GM18520 (cell line): Measurements from ENCODE around the gene ESRRB.
"Not testable (repeated sequence)": the region's sequence is repeated elsewhere in the genome, so short reads cannot be mapped to it uniquely, and the experiment has no call there.

ENCODE experiments used
- ATAC-seq: cut with Tn5 transposase; IDR thresholded peaks from one replicate; pipeline ENCODE4 v1.9.1; 2021; ENCODE audit not compliant: unreplicated experiment

Gene ESRRB

DNA sequence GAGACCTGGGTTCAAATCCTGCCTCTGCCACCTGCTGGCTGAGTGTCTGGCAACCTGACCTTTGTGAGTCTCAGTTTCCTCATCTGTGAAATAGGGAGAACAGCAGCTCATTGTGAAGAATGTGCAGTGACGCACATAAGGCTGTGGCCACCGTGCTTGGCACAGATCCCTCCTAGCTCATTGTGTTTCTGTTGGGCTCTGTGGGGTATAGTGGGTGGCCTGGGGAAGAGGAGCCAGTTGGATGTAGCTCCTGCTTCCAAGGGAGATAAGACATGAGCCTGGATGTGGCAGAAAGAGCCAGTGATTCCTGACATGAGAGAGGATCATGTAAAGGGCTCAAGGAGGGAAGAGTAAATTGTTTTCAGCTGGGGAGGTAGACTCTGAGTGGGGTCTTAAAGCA is 120.0 kb downstream of the ESRRB start:
- ATAC-seq = no peak

DNA sequence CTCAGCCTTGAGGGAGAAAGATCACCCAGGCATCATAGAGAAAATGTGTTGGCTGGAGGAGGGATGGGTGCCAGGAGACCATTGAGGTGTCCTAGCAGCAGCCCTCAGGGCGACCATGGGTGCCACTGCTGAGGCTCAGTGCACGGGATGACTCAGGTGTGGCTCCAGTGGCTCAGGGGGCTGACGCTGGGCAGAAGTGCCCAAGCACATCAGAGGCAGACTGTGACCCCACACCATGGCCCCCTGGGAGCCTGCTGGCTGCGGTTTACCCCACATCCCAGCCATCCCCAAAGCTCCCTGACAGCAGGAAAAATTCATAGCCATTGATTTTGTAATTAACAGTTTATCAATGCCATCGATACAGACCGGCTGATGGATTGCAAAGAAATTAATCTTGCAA is 120.7 kb downstream of the ESRRB start:
- ATAC-seq = no peak

DNA sequence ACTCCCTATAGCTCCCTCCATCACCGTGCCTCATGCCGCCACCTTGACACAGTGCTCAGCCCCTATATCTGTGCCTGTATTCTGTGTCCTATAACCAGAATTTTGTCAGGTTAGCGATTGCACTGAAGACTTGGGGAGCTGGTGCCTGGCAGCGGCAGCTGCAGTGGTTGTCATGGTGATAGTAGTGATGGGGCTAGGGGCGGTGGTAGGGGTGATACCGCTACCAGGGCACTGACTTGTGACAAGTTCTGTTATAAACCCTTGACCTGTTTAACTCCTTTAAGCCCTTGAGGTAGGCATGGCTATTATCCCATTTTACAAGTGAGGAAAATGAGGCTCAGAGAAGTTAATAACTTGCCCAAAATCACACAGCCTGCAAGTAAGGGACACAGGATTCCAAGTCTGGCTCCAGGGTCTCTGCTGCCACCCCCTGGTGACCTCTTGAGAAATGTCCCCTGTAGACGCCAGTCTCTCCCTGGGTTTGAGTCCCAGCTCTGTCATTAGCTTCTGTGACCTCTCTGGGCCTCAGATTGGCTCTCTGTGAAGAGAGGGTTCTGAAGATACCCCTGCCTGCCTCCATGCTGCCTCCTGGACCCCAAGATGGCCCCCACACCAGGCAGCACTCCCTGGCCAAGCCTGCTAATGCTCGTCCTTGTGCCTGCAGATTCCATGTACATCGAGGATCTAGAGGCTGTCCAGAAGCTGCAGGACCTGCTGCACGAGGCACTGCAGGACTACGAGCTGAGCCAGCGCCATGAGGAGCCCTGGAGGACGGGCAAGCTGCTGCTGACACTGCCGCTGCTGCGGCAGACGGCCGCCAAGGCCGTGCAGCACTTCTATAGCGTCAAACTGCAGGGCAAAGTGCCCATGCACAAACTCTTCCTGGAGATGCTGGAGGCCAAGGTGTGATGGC is 121.9 kb downstream of the ESRRB start:
- no peak for ATAC-seq

DNA sequence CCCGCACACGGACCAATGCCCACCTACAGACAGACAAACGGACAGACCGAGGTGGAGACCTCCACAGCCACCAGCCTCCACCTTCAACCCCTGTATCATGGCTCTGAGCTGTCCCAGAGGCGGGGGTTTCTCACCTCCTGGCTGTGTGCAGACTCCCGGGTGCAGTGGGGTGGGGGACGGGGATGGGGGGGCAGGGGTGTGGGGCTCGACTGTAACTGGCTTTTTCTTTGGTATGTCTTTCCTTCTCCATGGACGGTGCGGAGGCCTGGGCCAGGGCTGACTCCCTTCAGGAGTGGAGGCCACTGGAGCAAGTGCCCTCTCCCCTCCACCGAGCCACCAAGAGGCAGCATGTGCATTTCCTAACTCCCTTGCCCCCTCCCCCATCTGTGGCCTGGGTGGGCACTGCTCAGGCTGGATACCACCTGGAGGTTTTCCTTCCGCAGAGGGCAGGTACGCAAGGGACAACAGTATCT is 122.6 kb downstream of the ESRRB start:
- no peak for ATAC-seq

DNA sequence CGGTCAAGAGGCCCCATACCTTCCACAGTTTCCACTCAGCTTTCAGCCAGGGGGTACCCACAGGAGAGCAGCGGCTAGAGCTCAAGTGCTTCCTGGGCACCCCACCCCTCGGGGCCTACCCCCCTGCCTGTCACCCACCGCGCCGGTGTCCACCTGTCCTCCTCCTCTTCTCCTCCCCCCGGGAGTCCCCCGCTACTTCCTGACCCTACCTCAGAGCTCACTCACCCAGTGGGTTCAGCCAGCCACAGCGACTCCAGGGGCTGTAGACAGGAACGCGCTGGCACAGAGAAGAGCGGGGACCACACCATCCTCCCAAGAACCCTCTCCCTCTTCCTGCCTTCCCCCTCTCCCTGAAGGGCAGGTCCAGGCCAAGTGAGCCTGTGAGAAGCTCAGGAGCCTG is 123.0 kb downstream of the ESRRB start:
- ATAC-seq = no peak

DNA sequence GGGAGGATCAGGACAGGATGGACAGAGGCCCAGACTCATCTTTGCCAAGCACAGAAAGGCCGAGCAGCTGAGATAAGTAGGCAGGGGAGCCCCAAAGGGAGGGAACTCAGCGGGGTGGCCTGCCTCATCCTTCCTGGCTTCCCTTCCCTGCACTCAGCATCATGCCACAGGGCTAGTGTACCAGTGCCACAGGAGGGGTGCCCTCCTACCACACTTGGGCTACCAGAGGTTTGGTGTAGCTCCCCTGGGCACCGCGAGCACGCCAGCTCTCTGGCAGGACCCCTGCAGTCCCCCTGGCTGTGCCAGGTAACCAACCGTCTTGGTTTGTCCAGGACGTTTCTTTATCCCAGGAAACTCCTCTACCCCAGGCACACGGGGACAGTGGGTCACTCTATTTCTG is 123.5 kb downstream of the ESRRB start:
- ATAC-seq = no peak

DNA sequence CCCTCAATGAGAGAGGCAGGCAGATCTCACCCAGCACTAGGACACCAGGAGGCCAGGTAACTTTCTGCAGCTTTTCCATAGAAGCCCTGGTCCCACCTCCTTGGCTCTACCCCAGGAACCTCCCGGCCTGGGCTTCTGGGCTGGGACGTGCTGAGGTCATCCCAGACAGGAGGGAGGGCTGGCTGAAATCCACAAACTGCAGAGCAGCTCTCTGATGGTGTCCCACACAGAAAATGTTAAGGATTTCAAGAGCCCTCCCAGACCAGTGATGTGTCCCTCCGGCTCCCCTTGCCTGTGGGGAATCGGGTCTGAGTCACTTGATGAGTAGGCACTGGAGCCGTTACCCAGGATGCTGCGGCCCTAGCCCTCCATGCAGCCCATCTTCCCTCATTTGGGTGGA is 124.1 kb downstream of the ESRRB start:
- ATAC-seq = no peak

DNA sequence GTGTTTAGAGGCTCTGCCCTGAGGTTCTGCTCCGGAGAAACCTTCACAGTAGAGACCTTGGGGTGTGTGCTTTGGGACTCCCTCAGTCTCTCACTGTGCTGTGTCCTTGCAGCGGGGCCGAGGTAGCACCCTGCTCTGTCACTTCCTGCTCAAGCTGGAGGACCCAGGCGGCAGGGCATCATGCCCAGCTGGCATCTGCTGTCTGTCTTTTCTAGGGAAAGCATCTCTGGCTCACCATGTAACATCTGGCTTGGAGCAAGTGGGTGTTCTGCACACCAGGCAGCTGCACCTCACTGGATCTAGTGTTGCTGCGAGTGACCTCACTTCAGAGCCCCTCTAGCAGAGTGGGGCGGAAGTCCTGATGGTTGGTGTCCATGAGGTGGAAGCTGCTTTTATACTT is 124.5 kb downstream of the ESRRB start:
- no peak for ATAC-seq

DNA sequence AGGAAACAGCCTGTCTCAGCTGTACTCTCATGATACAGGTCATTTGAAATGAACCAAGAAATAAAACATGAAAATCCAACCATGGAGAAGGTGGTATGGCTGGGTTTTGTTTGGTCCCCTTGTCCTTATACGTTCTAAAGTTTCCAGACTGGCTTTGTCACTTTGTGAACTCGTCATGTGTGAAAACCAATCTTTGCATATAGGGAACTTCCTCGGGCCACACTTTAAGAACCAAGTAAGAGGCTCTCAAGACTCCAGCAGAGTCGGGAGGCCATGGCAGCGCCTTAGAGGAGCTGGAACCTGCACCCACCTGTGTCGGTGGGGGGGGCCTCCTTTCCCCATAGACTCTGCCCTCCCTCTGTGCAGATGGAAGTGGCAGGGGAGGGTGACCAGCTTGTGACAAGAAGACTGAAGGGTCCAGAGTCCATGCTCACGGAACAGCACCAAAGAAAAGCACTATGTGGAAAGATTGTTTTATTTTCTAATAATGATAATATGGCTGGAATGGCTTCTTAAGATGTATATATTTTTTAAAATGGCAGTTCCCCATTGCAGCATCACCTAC is 125.3 kb downstream of the ESRRB start:
- ATAC-seq = peak; percentile 31

DNA sequence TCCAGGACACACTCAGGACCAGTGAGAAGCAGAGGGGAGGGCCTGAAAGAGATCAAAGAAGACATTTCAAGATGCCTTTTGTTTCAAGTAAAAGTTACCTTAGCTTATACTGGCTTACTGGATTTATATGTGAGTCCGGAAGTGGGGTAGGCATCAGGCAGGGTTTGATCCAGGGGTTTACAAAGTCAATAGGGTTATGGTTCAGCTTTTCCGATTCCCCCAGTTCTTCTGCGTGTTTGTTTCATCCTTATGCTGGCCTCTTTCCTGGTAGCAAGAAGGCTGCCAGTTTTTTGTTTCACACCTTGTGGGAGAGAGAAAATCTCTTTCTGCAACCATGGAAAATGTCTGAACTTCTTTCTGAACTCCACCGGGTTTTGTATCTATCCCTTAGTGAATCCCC is 126.3 kb downstream of the ESRRB start:
- no peak for ATAC-seq

DNA sequence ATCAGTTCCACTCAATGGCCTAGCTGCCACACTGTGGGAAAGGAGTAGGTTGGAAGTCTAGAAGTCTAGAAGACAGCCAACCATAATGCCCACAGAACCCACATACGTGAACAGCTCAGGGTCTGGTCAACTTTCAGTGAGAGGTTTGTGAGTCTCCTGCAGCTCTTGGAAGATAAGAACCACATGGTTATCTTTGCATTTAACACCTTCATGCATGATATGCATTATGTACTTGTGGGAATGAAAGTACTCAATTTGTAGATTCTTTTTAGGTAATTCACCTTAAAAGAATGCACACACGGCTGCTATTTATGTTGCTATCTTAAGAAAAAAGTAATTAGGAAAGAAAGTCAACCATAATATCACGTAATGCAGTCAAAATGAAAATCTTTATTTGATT is 126.7 kb downstream of the ESRRB start:
- peak; percentile 39 for ATAC-seq

DNA sequence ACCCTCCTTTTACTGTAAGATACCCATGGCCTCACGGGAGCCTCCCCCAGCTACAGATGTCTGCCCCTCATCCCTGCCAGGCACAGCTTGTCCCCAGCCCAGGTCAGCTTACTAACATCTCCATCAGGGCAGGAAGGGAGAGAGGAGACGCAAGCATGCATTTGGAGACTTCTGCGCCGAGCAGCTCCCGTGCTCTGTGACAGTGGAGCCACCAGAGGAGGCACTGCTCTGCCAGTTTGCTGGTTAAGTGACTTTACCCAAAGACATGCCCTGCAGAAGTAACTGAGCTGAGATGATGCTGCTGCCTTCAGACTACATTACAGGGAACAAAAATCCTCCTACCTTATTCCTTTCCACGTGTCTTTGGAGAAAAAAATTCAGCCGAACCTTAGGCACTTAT is 133.4 kb downstream of the ESRRB start:
- no peak for ATAC-seq

DNA sequence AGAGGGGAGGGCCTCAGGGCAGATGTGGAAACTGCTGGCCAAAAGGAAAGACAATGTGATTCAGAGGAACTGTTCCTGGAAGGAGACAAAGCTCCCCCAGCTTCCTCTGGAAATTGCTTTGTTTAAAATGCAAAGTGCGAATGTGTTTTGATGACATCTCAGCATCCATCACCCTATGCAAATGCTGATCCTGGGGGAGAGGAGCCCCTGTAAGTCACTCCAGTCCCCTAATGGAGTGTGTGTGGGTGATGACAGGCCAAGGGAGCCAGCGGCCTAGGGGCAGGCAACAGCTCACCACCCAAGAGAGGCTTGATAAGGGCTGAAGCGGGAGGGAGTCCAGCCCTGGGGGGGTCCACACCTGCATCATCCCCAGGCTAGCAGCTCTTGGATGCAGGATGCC is 134.2 kb downstream of the ESRRB start:
- ATAC-seq = no peak

DNA sequence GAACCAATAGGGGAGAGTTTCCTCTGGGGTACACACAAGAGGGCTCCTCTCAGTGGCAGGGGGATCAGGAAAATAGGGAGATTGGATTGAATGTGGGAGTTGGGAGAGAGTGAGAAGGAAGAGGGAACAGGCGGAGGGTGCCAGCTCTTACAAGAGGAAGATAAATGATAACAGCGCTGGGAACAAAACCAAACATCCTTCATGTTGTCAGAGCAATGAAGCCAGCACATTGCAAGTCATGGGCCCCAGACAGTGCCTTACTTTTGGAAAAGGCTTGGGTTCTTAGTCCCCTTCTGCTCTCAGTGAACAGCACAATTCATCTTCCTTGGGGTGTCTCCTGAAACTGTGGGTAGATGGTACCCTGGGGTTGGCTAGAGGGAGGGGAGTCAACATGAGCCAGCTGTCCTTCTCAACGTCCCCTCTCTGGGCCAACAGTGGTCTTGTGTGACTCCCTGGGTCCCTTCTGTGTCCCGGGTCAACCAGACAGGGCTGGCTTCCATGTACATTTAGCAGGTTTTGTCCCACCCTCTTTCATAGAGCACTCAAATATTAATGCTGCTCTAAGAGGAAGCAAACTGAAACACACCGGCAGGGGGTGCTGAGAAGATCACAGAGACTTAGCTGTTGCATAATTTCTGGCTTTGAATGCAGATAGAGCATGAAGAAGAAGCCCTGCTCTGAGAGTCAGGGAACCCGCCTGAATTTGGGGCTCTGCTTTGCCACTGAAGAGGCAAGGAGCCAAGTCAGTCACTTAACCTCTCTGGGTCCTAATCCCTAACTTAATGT is 138.5 kb downstream of the ESRRB start:
- no peak for ATAC-seq

DNA sequence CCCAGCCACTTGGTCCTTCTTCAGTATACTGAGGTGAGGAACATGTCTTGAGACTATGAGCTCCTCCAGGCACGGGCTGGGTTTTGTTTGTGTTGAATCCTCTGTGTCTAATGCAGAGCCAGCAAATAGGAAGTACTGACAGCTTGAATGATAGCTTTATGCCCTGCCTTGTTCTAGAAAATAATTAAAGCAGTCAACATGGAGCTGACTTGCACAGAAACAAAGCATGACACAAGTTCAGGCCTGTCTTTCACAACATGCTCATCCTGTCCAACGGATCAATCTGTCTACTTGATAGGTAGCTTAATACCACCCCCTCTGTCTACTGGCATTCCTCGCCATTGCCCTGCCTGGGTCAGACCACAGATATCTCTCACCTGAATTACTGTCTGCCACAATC is 140.9 kb downstream of the ESRRB start:
- ATAC-seq = no peak

DNA sequence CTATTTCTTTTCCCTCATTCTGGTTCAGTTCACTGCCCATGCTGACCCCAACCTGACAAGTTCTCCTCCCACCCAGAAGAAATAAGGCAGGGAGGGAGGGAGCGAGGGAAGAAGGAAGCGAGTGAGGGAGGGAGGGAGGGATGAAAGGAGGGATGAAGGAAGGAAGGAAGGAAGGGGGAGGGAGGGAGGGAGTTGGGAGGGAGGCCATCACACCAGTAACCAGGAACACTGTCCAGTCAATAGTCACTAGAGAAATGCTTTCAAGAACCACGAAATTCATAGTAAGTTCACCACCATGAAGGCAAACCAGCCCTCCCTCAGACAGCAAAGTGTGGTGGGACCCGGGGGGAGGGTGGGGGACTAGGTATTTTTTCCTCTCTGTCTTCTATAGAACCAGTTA is 142.4 kb downstream of the ESRRB start:
- ATAC-seq = no peak

DNA sequence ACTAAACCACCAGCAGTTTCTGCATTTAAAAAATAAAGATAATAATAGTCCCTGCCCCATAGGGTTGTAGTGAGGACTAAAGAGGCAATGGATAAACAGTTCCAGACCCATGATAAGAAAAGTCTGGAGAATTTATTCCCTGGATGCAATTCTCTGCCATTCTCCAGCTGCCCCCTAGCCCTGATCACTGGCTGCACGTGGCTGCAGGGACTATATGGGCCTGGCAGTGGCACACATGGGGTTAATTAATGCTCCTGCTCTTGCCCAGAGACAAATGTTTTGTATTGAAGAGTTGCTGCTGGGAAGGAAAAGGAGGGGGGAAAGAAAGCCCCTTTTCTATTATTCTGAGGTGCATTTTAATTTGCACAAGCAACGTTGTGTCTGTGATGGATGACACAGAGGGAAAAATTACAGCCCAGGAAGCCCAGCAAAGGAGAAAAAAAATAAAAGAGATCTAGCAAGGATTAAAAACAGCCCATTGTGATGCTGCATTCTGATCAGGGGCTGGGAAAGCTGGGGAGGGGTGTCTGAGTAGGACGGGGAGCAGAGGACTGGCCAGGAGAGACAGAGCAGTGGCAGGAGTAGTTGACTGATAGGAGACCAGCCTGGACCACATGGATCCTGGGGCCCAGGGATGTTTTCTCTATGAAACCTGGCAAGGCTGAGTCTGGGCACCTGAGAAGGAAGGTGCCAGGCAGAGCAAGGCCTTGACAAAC is 149.3 kb downstream of the ESRRB start:
- no peak for ATAC-seq

DNA sequence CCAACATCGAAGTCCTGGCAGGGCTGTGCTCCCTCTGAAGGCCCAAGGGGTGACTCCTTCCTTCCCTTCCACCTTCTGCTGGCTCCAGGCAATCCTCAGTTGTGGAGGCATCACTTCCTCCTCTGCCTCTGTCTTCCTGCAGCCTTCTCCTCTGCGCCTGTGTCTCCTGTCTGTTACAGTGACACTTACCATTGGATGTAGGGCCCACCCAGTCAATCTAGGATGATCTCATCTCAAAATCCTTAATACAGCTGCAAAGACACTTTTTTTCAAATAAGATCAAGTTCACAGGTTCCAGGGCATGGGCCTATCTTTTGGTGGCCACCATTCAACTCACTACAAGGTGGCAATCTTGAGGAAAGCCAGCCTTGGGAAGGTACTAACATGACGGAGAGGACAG is 155.1 kb downstream of the ESRRB start:
- ATAC-seq = no peak

DNA sequence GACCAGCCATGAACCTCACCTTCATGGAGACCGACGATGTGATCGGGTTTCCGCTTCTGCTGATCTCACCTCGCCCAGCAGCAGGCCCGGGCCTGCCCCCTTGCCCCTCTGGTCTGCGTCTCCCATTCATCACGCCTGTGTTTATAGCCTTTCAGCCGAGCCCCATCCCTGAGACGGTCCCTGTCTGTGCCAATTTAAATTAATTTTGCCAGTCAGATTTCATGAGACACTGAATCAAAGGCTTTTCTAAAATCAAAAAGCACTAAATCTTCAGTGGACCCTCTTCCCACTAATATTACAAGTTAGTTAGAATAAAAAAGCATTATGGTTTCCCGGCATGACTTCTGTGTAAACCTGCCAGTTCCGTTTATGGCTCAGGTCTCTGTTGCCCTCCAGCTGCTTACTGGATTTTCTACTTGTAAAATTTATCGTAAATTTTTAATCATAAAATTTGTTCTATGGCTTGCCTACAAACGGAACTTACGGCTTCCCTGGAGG is 155.9 kb downstream of the ESRRB start:
- no peak for ATAC-seq

DNA sequence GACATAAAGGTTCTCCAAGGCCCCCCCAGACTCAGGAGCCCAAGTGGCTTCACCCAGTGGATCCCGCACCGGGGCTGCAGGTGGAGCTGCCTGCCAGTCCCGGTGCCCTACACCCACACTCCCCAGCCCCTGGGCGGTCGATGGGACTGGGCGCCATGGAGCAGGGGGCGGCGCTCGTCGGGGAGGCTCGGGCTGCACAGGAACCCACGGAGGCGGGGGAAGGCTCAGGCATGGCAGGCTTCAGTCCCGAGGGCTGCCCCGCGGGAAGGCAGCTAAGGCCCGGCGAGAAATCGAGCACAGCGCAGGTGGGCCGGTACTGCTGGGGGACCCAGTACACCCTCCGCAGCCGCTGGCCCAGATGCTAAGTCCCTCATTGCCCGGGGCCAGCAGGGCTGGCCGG is 160.7 kb downstream of the ESRRB start:
- not testable (repeated sequence) for ATAC-seq
